ENCODE data around the gene KCNH2. TPM values are rescaled to one million over a fixed set of nuclear protein-coding genes. Genes with fewer than 3 reads are reported as not detected.

Gene KCNH2
- total RNA-seq, 2 donors from 2014 or later: 0.22 TPM; not detected in 1

GRCh38 chr7:151008143-151008510, 30.0 kb upstream of the KCNH2 start:
- H3K36me3 Mint-ChIP-seq: no peaks in the 10 kb centered on the region
- DNase-seq (ENCODE audit: low spot score) (no peak), ATAC-seq (peak; percentile 22 to 49)
- H3K27me3 Mint-ChIP-seq: no peaks in the 10 kb centered on the region
- peaks cover 28 to 38% of the 10 kb centered on the region in 2 donors for H3K4me1 Mint-ChIP-seq (ENCODE audit: low read depth in 2 of 2)
- H3K9me3 Mint-ChIP-seq: no peaks in the 10 kb centered on the region
- peak overlapping the region; percentile 64 to 84 for H3K27ac Mint-ChIP-seq
- peak overlapping the region; percentile 77 for H3K4me3 Mint-ChIP-seq

GRCh38 chr7:151007469-151007898, 29.4 kb upstream of the KCNH2 start:
- Mint-ChIP-seq H3K27me3 (no peaks in the 10 kb centered on the region), H3K4me1 (ENCODE audit: low read depth in 2 of 2) (peaks cover 24 to 35% of the 10 kb centered on the region in 2 donors), H3K27ac (peak overlapping the region in 1 of 2 donors; percentile 84), H3K36me3 (no peaks in the 10 kb centered on the region), H3K9me3 (no peaks in the 10 kb centered on the region), H3K4me3 (peak overlapping the region; percentile 77)
- DNase-seq (ENCODE audit: low spot score) (no peak), ATAC-seq (no peak)

- Mint-ChIP-seq H3K4me3 (no peak overlapping the region), H3K27me3 (no peaks in the 10 kb centered on the region), H3K36me3 (no peaks in the 10 kb centered on the region), H3K27ac (no peak overlapping the region), H3K4me1 (ENCODE audit: low read depth in 2 of 2) (peaks cover 21 to 34% of the 10 kb centered on the region in 2 donors), H3K9me3 (no peaks in the 10 kb centered on the region)
- no peak for DNase-seq (ENCODE audit: low spot score)
- ATAC-seq: no peak
Measured at GRCh38 chr7:151006590-151007300, 28.6 kb upstream of the KCNH2 start.

GRCh38 chr7:151005566-151005965, 27.4 kb upstream of the KCNH2 start:
- Mint-ChIP-seq H3K27ac (peak overlapping the region in 1 of 2 donors; percentile 20), H3K4me1 (ENCODE audit: low read depth in 2 of 2) (peaks cover 21 to 31% of the 10 kb centered on the region in 2 donors), H3K9me3 (no peaks in the 10 kb centered on the region), H3K27me3 (peaks cover 0 to 2% of the 10 kb centered on the region in 2 donors), H3K4me3 (no peak overlapping the region), H3K36me3 (no peaks in the 10 kb centered on the region)
- ATAC-seq (no peak), DNase-seq (ENCODE audit: low spot score) (no peak)

GRCh38 chr7:151003572-151003971, 25.5 kb upstream of the KCNH2 start:
- Mint-ChIP-seq H3K27me3 (peaks cover 0 to 2% of the 10 kb centered on the region in 2 donors), H3K27ac (no peak overlapping the region), H3K36me3 (no peaks in the 10 kb centered on the region), H3K4me1 (ENCODE audit: low read depth in 2 of 2) (peaks cover 26 to 36% of the 10 kb centered on the region in 2 donors), H3K4me3 (no peak overlapping the region), H3K9me3 (no peaks in the 10 kb centered on the region)
- ATAC-seq: no peak
- DNase-seq (ENCODE audit: low spot score): no peak

- Mint-ChIP-seq H3K27me3 (peaks cover 0 to 2% of the 10 kb centered on the region in 2 donors), H3K27ac (no peak overlapping the region), H3K36me3 (no peaks in the 10 kb centered on the region), H3K4me3 (no peak overlapping the region), H3K4me1 (ENCODE audit: low read depth in 2 of 2) (peaks cover 12 to 31% of the 10 kb centered on the region in 2 donors), H3K9me3 (no peaks in the 10 kb centered on the region)
- no peak for DNase-seq (ENCODE audit: low spot score)
- ATAC-seq: no peak
Measured at GRCh38 chr7:151001546-151001945, 23.4 kb upstream of the KCNH2 start.

GRCh38 chr7:151000897-151001495, 22.9 kb upstream of the KCNH2 start:
- H3K4me3 Mint-ChIP-seq: no peak overlapping the region
- no peaks in the 10 kb centered on the region for H3K36me3 Mint-ChIP-seq
- peaks cover 0 to 2% of the 10 kb centered on the region in 2 donors for H3K27me3 Mint-ChIP-seq
- no peak overlapping the region for H3K27ac Mint-ChIP-seq
- H3K9me3 Mint-ChIP-seq: no peaks in the 10 kb centered on the region
- H3K4me1 Mint-ChIP-seq (ENCODE audit: low read depth in 2 of 2): peaks cover 12 to 31% of the 10 kb centered on the region in 2 donors
- no peak for DNase-seq (ENCODE audit: low spot score)
- no peak for ATAC-seq

GRCh38 chr7:150999497-151000230, 21.5 kb upstream of the KCNH2 start:
- Mint-ChIP-seq H3K27me3 (peaks cover 0 to 2% of the 10 kb centered on the region in 2 donors), H3K9me3 (no peaks in the 10 kb centered on the region), H3K4me1 (ENCODE audit: low read depth in 2 of 2) (peaks cover 12 to 31% of the 10 kb centered on the region in 2 donors), H3K27ac (no peak overlapping the region), H3K4me3 (no peak overlapping the region), H3K36me3 (no peaks in the 10 kb centered on the region)
- DNase-seq (ENCODE audit: low spot score): no peak
- peak; percentile 41 to 47 for ATAC-seq

- DNase-seq (ENCODE audit: low spot score) (no peak), ATAC-seq (no peak)
- H3K27ac Mint-ChIP-seq: no peak overlapping the region
Measured at GRCh38 chr7:150999001-150999400, 20.9 kb upstream of the KCNH2 start.

GRCh38 chr7:150998341-150998740, 20.2 kb upstream of the KCNH2 start:
- Mint-ChIP-seq H3K9me3 (no peaks in the 10 kb centered on the region), H3K4me1 (ENCODE audit: low read depth in 2 of 2) (peaks cover 16 to 34% of the 10 kb centered on the region in 2 donors), H3K27me3 (peaks cover 0 to 2% of the 10 kb centered on the region in 2 donors), H3K27ac (no peak overlapping the region), H3K36me3 (no peaks in the 10 kb centered on the region), H3K4me3 (no peak overlapping the region)
- ATAC-seq (no peak), DNase-seq (ENCODE audit: low spot score) (no peak)

More at GRCh38 chr7:150999001-150999400, 20.9 kb upstream of the KCNH2 start:
- no peak overlapping the region for H3K4me3 Mint-ChIP-seq
- H3K9me3 Mint-ChIP-seq: no peaks in the 10 kb centered on the region
- peaks cover 14 to 33% of the 10 kb centered on the region in 2 donors for H3K4me1 Mint-ChIP-seq (ENCODE audit: low read depth in 2 of 2)
- H3K36me3 Mint-ChIP-seq: no peaks in the 10 kb centered on the region
- H3K27me3 Mint-ChIP-seq: peaks cover 0 to 2% of the 10 kb centered on the region in 2 donors

GRCh38 chr7:150997817-150998216, 19.7 kb upstream of the KCNH2 start:
- ATAC-seq: no peak
- H3K27ac Mint-ChIP-seq: no peak overlapping the region
- H3K36me3 Mint-ChIP-seq: no peaks in the 10 kb centered on the region
- peaks cover 16 to 36% of the 10 kb centered on the region in 2 donors for H3K4me1 Mint-ChIP-seq (ENCODE audit: low read depth in 2 of 2)
- H3K9me3 Mint-ChIP-seq: no peaks in the 10 kb centered on the region
- no peak for DNase-seq (ENCODE audit: low spot score)
- no peak overlapping the region for H3K4me3 Mint-ChIP-seq
- peaks cover 0 to 2% of the 10 kb centered on the region in 2 donors for H3K27me3 Mint-ChIP-seq

- H3K27me3 Mint-ChIP-seq: peaks cover 0 to 5% of the 10 kb centered on the region in 2 donors
- DNase-seq (ENCODE audit: low spot score): no peak
- H3K9me3 Mint-ChIP-seq: no peaks in the 10 kb centered on the region
- peaks cover 16 to 36% of the 10 kb centered on the region in 2 donors for H3K4me1 Mint-ChIP-seq (ENCODE audit: low read depth in 2 of 2)
- H3K27ac Mint-ChIP-seq: no peak overlapping the region
- no peak for ATAC-seq
- no peaks in the 10 kb centered on the region for H3K36me3 Mint-ChIP-seq
- no peak overlapping the region for H3K4me3 Mint-ChIP-seq
Measured at GRCh38 chr7:150997075-150997511, 19.0 kb upstream of the KCNH2 start.

- Mint-ChIP-seq H3K27ac (no peak overlapping the region), H3K36me3 (no peaks in the 10 kb centered on the region), H3K4me3 (no peak overlapping the region), H3K4me1 (ENCODE audit: low read depth in 2 of 2) (peaks cover 16 to 33% of the 10 kb centered on the region in 2 donors), H3K9me3 (no peaks in the 10 kb centered on the region), H3K27me3 (peaks cover 0 to 5% of the 10 kb centered on the region in 2 donors)
- DNase-seq (ENCODE audit: low spot score): no peak
- ATAC-seq: no peak
Measured at GRCh38 chr7:150996376-150997074, 18.4 kb upstream of the KCNH2 start.
